CD4-positive, alpha-beta T cell (primary cell): ENCODE results near the gene BEND6. TPM values are rescaled to one million over a fixed set of nuclear protein-coding genes. Genes with fewer than 3 reads are reported as not detected.

ENCODE experiments used
- ATAC-seq: fragments of 200-7000 bp; cut with Tn5 transposase; one replicate; pipeline ENCODE4 v1.10.0; 2022; ENCODE audit warnings: mild to moderate bottlenecking; ENCODE audit not compliant: poor library complexity
- CTCF ChIA-PET: fragments of 350-600 bp; sonication (Branson Sonifier 250); formaldehyde crosslinking; loops from one replicate; lab custom pipeline; 2021; ENCODE audit warnings: antibody characterized with exemption, inconsistent platforms; lab: Charles Lee
- POLR2A ChIA-PET: fragments of 350-600 bp; sonication (Branson Sonifier 250); formaldehyde crosslinking; loops from one replicate; lab custom pipeline; 2021; ENCODE audit warnings: antibody characterized with exemption, inconsistent platforms; lab: Charles Lee
- DNase-seq, 14 experiments: peaks; one replicate each; pipeline ENCODE4 v3.0.0-alpha.2; 2013 to 2020; ENCODE audit warnings: mixed read lengths in 2 of 14
- H3K27ac ChIP-seq, 2 donors: one replicate each; pipeline versions ENCODE4 v1.5.1 to v1.7.0; 2013; ENCODE audit warnings: low read length in 2 of 2, low read depth in 1 of 2, mild to moderate bottlenecking in 1 of 2
- H3K27me3 ChIP-seq, 2 experiments: 1 replicate in 1 of 2; 2 replicates in 1 of 2; pipeline versions ENCODE4 v1.6.1 to v1.7.0; 2013; ENCODE audit warnings: low read length in 2 of 2, control low read depth in 1 of 2, mild to moderate bottlenecking in 1 of 2, moderate library complexity in 1 of 2; ENCODE audit not compliant: insufficient read depth in 2 of 2, control insufficient read depth in 1 of 2
- H3K36me3 ChIP-seq: one replicate; pipeline ENCODE4 v1.6.1; 2013; ENCODE audit warnings: low read length, control low read depth; ENCODE audit not compliant: insufficient read depth
- H3K4me1 ChIP-seq: one replicate; pipeline ENCODE4 v1.6.1; 2013; ENCODE audit warnings: low read length, control low read depth; ENCODE audit not compliant: insufficient read depth
- H3K4me3 ChIP-seq: one replicate; pipeline ENCODE4 v1.5.1; 2013; ENCODE audit warnings: mild to moderate bottlenecking, low read length, moderate library complexity
- H3K9me3 ChIP-seq, 2 experiments: 1 replicate in 1 of 2; 2 replicates in 1 of 2; pipeline versions ENCODE4 v1.6.1 to v1.7.0; 2013; ENCODE audit warnings: low read length in 2 of 2, mild to moderate bottlenecking in 2 of 2, control low read depth in 1 of 2, moderate library complexity in 1 of 2; ENCODE audit not compliant: control insufficient read depth in 1 of 2, insufficient read depth in 1 of 2
- H3K27ac Mint-ChIP-seq: one replicate; pipeline ENCODE4 v1.8.0; 2020; ENCODE audit warnings: mixed read lengths
- H3K27me3 Mint-ChIP-seq: one replicate; pipeline ENCODE4 v1.8.0; 2021; ENCODE audit warnings: mixed read lengths
- H3K36me3 Mint-ChIP-seq: one replicate; pipeline ENCODE4 v1.8.0; 2021; ENCODE audit warnings: low read depth, mixed read lengths
- H3K4me1 Mint-ChIP-seq: one replicate; pipeline ENCODE4 v1.8.0; 2021; ENCODE audit warnings: low read depth, mixed read lengths
- H3K4me3 Mint-ChIP-seq: one replicate; pipeline ENCODE4 v1.8.0; 2020; ENCODE audit warnings: mild to moderate bottlenecking, mixed read lengths
- H3K9me3 Mint-ChIP-seq: one replicate; pipeline ENCODE4 v1.8.0; 2020; ENCODE audit warnings: mixed read lengths
- intact Hi-C, 2 experiments: fragments of 100-400 bp; cut with DNase I in 1 of 2; cut with micrococcal nuclease in 1 of 2; formaldehyde crosslinking; loops; one replicate each; pipeline versions ENCODE4 v1.15.1 to v1.9.0; 2023 to 2025; cut with DNase I, micrococcal nuclease
- total RNA-seq, 174 experiments: library from RNA in 2 of 174; stranded (reverse) in 2 of 174; gene quantifications; one replicate each; pipeline ENCODE4 v1.2.3 and lab custom pipeline; 2021 to 2026
- TF ChIP-seq, protein P1 (sequence below): fragments of 200-600 bp; IDR thresholded peaks from one replicate; pipeline ENCODE4 v1.8.0; 2022; ENCODE audit warnings: antibody characterized with exemption, mild to moderate bottlenecking

BEND6 gene
- total RNA-seq, 2 experiments from 2014 or later, result not detected

DNA sequence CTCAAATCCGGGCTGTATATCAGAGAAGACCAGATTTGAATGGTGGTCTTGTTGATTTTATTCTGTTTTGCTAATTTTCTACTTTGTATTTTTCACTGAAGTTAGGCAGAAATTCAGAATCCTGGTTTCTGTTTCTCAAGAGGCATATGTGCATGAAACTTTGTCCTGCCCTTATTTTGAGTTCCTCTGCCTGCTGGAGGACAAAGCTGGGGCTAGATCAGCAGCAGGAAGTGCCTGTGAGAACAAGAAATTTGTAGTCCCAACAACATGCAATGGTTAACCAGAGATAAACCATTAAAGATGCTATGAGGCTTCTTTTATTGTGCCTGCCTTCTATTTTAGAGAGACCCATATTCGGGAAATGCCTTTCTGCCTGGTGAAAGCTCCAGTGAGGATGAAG, 37.1 kb downstream of the BEND6 start:
- Mint-ChIP-seq H3K4me1 (no peaks in the 10 kb centered on the region), H3K36me3 (no peaks in the 10 kb centered on the region), H3K4me3 (no peak overlapping the region), H3K27ac (no peak overlapping the region), H3K9me3 (no peaks in the 10 kb centered on the region), H3K27me3 (peaks cover 47% of the 10 kb centered on the region)
- TF ChIP-seq, protein P1, sequence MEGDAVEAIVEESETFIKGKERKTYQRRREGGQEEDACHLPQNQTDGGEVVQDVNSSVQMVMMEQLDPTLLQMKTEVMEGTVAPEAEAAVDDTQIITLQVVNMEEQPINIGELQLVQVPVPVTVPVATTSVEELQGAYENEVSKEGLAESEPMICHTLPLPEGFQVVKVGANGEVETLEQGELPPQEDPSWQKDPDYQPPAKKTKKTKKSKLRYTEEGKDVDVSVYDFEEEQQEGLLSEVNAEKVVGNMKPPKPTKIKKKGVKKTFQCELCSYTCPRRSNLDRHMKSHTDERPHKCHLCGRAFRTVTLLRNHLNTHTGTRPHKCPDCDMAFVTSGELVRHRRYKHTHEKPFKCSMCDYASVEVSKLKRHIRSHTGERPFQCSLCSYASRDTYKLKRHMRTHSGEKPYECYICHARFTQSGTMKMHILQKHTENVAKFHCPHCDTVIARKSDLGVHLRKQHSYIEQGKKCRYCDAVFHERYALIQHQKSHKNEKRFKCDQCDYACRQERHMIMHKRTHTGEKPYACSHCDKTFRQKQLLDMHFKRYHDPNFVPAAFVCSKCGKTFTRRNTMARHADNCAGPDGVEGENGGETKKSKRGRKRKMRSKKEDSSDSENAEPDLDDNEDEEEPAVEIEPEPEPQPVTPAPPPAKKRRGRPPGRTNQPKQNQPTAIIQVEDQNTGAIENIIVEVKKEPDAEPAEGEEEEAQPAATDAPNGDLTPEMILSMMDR, result no peak
- no peak for ATAC-seq
- Histone ChIP-seq H3K27ac (no peak overlapping the region), H3K27me3 (peaks cover 10 to 13% of the 10 kb centered on the region in 2 experiments), H3K9me3 (no peaks in the 10 kb centered on the region), H3K4me1 (no peaks in the 10 kb centered on the region), H3K4me3 (no peak overlapping the region), H3K36me3 (no peaks in the 10 kb centered on the region)
- intact Hi-C loops, result no loop called here
- ChIA-PET POLR2A (no interaction called here), CTCF (no interaction called here)
- DNase-seq, result no peak

DNA sequence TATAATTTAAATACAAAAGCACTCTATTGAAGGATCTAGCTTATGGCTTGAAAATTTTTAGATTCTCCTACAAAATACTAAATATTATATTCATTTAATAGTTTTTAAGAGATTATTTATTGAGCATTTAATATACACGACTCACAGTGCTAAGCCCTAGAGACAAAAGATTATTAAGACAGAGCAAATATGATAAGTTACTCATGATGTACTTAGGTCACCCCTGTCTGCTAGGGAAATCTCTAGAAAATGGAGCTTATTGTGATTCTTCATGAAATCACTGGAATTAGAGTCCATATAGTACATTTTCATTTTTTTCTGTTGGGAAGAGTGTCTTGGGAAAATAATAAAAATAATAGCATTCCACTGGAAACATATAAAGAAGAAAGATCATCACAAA, 37.8 kb downstream of the BEND6 start:
- Mint-ChIP-seq H3K4me1 (no peaks in the 10 kb centered on the region), H3K36me3 (no peaks in the 10 kb centered on the region), H3K27me3 (peaks cover 46% of the 10 kb centered on the region), H3K9me3 (no peaks in the 10 kb centered on the region), H3K27ac (no peak overlapping the region), H3K4me3 (no peak overlapping the region)
- Histone ChIP-seq H3K27ac (no peak overlapping the region), H3K4me1 (no peaks in the 10 kb centered on the region), H3K27me3 (peaks cover 9 to 10% of the 10 kb centered on the region in 2 experiments), H3K9me3 (peaks cover 0 to 5% of the 10 kb centered on the region in 2 experiments), H3K36me3 (no peaks in the 10 kb centered on the region), H3K4me3 (no peak overlapping the region)
- POLR2A ChIA-PET, result no interaction called here
- no peak for ATAC-seq
- TF ChIP-seq, protein P1, result no peak
- CTCF ChIA-PET, result no interaction called here
- intact Hi-C loops, result no loop called here
- no peak for DNase-seq

DNA sequence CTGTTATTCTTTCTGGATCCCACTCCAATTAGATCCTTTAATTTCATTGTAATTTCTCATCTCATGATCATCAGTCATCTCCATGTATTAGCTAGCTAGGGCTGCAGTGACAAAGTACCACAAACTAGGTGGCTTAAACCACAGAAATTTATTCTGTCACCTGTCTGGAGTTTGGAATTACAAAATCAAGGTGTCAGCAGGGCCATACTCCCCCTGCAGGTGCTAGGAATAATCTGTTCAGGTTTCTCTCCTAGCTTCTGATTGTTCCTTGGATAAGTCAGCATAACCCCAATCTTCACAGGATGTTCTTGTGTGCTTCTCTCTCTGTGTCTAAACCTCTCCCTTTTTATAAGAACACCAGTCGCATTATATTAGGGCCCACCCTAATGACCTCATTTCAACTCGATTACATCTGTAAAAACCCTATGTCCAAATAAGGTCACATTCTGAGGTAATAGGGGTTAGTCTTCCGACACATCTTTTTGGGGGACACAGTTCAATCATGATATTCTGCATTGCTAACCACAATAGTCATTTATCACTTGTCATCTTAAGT, 40.5 kb downstream of the BEND6 start:
- DNase-seq (no peak), ATAC-seq (no peak)
- H3K27me3 Mint-ChIP-seq, result peaks cover 32% of the 10 kb centered on the region
- peaks cover 5 to 10% of the 10 kb centered on the region in 2 experiments for H3K27me3 ChIP-seq
- no peaks in the 10 kb centered on the region for H3K4me1 Mint-ChIP-seq
- POLR2A ChIA-PET, result no interaction called here
- H3K4me1 ChIP-seq, result no peaks in the 10 kb centered on the region
- no peaks in the 10 kb centered on the region for H3K36me3 ChIP-seq
- CTCF ChIA-PET, result no interaction called here
- H3K9me3 ChIP-seq, result peaks cover 10 to 20% of the 10 kb centered on the region in 2 experiments
- no peak overlapping the region for H3K27ac ChIP-seq
- H3K4me3 ChIP-seq, result no peak overlapping the region
- no peaks in the 10 kb centered on the region for H3K36me3 Mint-ChIP-seq
- H3K4me3 Mint-ChIP-seq, result no peak overlapping the region
- no peak overlapping the region for H3K27ac Mint-ChIP-seq
- TF ChIP-seq, protein P1, result no peak
- intact Hi-C loops, result no loop called here
- no peaks in the 10 kb centered on the region for H3K9me3 Mint-ChIP-seq
